HG02763 (cell line): ENCODE measurements around the gene C1QTNF6.
"Not testable (repeated sequence)": the region's sequence is repeated elsewhere in the genome, so short reads cannot be mapped to it uniquely, and the experiment has no call there.

Experiments
- ATAC-seq: cut with Tn5 transposase; IDR thresholded peaks from one replicate; pipeline ENCODE4 v1.9.1; 2021; ENCODE audit warnings: mild to moderate bottlenecking, moderate library complexity; ENCODE audit not compliant: unreplicated experiment

C1QTNF6 gene

DNA sequence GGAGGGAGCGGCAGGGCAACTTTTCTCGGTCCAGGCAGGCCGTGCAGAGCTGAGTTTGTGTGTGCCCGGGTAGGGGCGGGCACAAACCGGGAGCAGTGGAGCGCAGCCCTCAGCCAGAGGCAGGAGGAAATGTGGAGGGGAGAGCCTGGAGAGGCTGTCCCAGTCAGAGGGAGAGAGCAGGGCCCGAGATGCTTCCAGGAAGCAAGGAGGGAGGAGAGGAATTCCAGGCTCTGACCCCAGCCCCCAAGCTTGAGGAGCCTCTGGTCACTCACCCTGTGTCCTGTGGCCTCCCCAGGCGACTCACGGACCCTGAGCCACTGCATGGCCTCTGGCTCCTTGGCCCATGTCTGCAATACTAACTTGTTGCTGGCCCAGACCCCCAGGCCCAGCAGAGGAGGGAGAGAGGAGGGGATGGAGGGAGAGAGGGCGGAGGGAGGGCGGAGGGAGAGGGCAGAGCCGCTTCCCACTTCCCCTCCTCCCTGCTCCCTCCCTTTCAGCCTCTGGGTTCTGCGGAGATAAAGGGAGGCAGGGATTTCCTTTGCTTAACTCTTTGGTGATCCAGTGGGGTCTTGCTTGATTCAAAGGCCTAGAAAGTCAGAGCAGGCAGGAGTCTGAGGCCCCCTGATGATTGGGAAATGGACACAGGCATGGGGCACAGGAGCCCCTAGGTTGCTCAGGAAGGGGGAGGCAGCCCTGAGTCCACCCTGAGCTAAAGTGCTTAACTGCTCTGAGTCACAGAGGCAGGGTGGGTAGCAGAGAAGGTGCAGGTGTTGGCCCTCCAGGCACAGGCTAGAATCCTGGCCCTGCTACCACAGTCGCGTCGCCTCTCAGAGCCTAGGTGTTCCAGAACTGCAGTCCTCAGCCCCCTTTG lies at the start of gene C1QTNF6:
Gene C1QTNF6, minus strand, starts transcription at position 357 of the 871 bp plus-strand sequence. Its CDS starts 34 bp downstream, at position 323.
- no peak for ATAC-seq

DNA sequence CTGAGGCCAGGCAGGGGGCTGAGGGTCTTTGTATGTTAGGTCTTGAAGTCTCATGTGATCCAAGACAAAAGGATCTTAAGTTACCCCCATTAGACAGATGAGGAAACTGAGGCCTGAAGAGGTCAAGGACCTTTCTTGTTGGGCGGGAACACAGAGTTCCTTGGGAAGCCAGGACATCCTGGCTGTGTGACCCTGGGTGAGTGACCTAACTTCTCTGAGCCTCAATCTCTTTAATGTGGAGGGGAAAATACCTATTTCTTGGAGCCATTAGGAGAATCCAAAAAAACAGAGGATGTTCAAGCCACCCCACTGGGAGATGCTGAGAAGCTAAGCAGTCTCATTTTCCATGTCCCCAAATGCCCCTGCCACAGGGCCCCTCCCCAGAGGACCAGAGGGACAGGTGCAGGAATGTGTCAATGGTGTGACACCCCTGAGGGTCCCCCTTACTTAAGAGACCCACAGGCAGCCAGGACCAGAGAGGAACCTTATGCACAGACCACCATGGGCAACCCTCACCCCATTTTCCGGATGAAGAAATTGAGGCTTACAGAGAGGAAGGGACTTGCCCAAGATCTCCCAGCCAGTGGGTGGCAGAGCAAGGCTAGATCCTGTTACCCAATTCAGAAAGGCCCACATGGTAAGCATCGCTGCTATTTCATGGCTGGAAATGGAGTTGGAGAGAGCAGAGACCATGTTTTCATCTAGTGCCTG lies 48.0 kb upstream of the C1QTNF6 start:
- ATAC-seq, result no peak

DNA sequence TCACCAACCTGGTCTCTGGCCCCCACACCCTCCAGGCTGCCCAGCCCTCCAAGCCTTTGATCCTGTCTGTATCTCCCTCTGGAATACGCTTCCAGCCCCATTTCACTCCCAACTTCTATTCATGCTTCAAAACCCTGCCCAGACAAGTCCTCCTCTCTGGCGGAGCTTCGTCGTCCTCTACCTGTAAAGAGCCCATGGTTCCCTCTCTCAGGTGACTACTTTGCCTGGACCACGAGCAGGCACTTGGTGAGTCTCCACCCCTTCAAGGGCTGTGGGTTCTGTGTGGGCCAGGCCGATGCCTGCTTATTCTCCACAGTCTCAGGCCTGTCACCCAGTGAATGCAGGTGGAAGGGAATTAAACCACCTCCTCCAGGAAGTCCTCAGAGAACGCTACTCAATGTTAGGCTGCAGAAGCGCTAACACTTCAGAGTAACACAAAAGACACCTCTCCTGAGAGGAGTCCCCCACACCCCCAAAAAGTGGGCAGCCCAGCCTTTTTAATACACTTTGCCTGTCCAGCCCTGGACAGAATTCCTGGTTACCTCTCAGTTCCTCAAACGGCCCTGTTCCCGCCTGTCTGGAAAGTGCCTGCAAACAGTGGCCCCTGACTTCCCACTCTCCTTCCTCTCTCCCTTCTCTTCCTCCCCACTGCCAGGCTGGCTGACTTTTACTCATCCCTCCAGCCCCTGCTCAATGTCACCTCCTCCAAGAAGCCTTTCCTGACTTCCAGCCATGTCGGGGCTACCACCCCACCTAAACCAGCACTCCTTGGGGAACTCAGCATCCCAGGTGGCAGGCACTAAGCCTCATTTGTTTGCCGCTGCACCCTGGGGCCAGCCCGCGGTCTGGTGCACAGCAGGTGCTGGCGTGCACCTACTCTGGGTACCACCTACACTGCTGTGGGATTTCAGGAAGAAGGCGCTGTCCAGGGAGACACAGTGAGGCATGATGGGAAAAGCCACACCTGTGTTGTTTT lies 47.0 kb upstream of the C1QTNF6 start:
- ATAC-seq, result no peak

DNA sequence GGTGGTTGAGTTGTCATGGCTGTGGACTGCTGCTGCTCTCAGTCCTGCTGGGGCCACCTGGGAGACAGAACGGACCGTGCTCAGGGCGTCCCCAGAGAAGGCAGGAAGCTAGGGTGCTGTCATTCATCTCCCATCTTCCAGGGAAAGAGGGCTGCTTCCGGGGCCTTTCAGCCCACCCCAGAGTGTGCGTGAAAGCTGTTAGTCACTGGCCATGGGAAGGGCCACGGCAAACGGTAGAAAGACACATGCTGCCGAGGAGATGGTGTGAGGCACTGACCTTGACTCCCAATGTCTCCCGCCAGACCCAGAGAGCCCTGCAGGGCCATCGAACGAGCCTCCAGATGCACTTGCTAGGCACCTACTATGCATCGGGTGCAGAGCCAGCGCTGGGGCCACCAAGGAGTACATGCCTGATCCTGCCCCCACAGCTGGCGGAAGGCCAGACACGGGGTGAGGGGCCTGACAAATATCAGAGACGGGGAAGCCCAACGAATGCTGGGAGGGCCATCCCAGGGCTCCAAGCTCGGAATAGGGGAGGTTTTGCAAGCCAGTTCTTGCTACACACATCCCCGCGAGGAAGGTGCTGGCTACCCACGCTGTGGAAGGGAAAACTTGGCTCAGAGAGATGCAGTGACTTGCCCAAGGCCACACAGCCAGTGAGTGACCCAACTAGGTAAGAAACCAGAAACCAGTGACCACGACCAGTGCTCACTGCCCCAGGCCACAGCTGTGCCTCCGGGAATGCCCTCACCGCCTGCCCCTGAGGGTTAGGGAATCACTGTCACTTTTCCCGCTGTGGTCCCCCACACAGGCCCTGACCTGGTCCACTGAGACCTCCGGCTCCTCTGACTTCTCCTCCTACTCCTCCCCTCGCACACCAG lies 45.9 kb upstream of the C1QTNF6 start:
- ATAC-seq, result no peak

DNA sequence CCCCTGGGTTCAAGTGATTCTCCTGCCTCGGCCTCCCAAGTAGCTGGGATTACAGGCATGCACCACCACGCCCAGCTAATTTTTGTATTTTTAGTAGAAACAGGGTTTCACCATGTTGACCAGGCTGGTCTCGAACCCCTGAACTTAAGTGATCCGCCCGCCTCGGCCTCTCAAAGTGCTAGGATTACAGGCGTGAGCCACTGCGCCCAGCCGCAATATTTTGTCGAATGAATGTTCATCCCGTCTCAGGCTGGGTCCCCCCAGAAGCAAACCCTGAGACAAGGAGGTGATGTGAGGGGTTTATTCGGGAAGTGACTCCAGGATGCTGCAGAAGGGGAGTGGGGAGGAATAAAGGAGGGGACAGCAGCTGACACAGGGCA lies 45.3 kb upstream of the C1QTNF6 start:
- ATAC-seq, result not testable (repeated sequence)

DNA sequence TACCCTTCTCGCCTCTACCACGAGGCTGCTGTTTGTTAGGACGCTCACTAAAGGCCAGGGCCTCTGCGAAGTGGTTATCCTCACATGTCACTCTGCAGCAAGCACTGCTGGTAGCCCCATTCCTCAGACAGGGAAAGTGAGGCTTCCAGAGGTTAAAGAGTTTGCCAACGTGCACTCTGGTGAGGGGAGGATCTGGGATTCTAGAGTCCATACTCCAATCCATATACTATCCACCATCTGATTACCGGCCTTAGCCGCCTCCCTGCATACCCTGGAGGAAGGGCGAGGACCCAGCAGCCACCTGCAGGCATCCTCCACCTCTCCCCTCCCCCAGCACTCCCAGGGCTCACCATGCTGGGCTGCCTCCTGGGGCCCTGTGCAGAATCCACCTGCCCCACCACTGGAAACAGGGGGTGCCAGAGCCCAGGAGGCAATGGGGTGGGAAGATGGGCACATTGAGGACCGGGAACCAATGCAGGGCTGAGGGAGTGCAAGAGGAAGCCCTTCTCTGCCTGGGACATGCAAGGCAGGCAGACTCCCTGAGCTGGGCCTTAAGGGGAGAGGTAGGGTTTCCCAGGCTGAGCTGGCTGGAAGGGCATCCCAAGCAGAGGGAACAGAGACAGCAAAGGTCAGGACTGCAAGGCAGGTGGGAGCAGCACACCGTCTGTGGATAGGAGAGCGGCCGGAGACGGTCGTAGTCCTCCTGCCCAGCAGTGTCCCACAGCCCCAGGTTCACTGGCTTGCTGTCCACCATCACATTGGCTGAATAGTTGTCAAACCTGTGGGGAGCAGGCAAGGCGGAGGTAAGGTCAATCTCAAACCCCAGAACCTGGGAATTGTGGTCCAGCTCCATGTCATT lies 44.3 kb upstream of the C1QTNF6 start:
- ATAC-seq, result no peak

DNA sequence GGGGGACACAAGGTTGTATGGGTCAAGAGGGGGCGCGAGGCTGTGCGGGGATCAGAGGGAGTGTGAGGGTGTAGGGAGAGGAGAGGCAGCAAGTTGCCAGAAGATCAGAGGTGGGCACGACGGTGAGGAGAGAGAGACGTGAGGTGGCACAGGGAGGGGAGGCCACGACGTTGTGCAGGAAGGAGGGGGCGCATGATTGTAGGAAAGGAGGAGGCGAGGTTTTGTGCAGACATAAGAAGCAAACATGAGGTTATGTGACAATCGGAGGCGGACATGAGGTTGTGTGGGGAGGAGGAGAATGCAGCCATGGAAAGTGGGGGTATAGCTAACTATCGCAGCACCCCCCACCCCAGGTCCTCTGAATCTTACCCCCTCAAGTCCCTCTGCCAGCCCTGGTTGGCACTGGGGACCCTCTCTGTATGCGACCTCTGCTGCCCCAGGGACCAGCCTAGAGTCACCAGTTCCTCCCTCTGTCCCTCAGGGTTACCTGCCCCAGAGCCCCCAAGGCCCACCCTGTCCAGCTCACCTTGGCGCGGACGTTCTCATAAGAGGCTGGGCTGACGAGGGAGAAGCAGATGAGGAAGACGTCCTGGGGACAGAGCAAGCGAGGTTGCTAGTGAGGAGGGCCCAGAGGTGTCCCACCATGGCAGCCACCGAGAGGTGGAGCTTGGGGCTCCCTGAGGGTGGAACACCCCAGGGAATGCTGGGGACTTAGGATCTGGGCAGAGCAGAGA lies 43.5 kb upstream of the C1QTNF6 start:
- no peak for ATAC-seq

DNA sequence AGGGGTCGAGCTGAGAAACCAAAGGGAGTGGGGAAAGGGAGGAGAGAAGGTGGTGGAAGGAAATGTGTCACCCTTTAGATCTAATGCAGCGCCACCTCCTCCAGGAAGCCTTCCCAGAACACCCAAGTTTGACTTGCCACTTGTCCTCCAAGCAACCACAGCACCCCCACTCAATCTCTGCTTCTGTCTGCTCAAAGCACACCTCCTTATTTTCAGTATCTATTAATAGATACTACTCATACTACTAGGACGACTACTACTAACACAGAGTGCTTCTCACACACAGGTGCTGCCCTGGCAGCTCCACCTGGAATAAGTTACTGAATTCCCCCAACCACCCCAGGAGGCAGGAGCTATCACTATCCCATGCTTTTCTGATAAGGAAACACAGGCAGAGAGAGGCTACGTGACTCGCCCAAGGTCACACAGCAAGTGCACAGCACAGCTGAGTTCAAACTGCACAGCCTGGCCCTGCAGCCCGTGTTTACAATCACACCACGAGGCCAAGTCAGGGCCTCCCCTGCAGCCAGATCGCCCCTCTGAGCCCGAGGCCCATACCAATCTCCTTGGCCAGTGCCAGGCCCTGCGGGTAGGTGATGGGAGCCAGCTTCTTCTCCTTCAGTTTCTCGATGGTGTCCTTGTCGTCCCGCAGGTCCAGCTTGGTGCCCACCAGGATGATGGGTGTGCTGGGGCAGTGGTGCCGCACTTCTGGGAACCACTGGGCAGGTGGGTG lies 42.8 kb upstream of the C1QTNF6 start:
- ATAC-seq, result no peak

DNA sequence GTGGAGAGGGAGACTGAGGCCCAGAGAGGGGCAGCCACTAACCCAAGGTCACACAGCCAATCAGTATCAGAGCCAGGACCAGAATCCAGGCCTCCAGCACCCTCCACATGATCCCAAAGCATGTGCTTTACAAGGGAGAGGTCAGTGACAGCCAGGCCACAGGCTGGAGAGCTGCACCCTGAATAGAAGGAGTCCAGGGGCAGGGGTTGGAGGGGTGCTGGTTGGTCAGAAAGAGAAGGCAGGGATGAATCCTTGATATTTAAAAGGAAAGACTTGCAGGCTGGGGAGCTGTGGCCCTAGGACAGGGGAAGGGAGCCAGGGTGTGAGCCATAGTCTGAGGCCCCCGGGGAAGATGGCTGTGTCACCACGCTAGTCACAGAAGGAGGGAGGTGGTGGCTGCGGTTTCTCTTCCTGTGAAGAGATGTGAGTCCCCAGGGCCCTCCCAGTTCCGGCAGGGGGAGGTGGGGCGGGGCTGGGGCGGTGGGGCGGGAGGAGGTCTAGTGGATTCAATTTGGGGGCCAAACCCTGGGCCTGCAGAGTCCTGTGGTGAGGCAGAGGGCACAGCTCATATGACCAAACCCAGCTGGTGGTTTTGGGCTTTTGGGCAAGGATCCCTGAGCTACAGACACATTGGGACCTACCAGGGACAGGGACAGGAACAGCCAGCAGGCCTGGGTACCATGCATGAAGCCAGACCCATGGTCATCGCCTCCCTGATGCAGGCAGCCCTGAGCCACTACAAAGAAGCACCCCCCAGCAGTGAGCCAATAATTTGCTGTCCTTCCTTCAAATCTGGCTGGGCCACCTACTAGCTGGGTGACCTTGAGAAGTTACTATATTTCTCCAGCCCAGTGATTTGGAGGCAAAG lies 42.0 kb upstream of the C1QTNF6 start:
- ATAC-seq, result peak; percentile 55

DNA sequence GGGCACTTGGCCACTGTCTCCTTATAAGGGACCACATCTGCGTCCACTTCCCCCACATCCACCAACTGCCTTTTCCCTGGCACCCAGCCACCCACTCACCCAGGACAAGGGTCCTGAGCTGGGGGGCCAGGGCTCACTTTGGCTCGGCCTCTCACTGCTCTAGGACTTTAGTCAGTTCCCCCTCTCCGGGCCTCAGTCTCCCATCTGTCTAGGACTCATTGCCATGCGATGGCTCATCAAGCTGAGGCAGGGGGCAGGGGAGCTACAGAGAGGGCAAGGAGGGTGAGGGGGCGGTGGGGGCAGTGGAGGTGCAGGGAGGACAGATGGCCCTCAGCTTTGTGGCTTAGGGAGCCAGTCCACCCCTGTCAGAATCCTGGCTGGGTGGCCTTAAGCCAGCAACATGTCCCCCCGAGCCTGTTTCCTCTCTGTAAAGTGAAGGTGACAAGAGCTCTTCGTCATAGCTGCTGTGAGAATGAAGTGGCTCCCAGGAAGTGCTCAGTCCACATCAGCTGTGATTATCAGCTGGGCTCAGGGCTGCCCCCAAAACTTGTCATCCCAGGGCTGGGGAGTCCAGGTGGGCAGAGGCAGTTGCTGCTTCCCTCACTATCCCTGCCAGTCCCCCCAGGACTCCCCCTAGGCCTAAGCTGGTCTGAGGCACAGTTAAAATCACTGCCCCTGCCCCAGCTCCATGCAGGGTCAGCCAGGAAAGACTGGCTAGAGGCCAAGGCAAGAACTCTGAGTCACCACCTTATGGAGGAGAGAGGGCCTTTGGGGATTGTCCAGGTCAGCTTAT lies 41.2 kb upstream of the C1QTNF6 start:
- no peak for ATAC-seq

DNA sequence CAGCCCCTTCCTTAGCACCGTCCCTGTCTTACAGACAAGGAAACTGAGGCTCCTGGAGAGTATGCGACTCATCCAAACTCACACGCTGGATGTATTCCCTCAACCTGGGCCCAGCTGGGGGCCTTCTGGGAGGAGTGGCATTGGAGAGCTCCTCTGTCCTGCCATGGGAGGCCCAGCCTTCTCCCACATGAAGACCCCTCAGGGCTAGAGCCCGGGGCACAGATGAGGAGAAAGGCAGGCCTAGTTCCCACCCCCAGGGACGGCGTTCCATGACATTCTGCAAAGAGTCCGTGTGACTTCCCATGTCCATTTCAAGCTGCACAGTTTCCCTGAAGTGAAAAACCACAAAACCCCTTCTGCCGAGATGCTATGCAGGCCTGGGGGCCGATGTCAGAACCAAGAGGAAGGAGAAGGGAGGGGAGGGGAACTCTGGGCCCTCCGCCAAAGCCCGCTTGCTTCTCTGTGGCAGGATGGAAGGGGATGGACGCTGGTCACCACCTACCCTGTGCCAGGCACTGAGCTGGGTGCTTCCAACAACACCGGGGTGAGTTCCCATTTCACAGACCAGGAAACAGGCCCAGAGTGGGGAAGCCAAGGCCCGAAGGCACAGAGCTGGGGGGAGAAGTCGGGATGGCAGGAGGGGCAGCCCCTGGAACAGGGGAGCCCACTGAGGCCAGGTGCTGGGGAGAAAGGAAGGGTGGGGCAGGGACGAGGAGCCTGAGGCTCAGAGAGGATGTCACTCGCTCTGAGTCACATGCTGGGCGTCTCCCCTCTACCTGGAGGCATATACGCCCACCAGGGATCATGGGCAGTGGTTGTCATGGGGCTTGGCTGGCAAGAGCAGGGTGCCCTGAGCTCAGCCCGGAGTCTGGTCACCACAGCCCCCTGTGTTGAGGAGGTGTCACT lies 40.3 kb upstream of the C1QTNF6 start:
- ATAC-seq, result no peak

DNA sequence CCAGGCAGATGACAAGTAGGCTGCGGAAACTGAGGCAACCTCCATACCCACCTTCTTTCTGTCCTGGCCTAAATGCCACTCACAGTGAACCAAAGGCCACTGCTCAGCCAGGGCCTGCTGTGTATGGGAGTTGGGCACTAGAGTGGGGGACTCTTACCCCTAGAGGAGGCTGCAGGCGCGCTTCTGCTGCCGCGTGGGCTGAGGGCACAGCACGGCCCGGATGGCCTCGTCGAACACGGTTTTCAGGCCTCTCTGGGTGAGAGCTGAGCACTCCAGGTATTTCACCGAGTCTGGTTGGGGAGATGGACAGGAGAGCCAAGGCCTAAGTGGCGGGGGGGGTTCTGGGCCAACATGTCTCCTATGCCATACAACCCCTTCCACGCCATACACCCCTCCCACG lies 38.5 kb upstream of the C1QTNF6 start:
- ATAC-seq, result no peak

DNA sequence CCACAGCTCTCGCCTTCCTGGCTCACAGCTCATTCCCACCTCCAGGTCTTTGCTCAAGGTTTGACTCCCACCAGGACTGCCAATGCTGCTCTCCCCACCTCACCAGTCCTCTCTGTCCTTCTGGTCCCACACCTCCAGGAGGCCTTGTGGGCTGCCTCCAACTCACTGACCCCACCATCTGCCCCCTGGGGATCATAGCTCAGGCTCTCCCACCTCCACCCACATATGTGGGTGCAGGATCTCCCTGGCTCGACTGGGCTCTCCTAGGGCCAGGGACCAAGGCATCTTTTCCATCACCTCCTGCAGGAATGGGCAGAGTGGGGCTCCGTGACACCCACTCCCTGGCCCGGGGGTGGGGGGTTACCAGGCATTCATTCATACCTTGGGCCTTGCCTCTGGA lies 38.0 kb upstream of the C1QTNF6 start:
- ATAC-seq, result no peak

DNA sequence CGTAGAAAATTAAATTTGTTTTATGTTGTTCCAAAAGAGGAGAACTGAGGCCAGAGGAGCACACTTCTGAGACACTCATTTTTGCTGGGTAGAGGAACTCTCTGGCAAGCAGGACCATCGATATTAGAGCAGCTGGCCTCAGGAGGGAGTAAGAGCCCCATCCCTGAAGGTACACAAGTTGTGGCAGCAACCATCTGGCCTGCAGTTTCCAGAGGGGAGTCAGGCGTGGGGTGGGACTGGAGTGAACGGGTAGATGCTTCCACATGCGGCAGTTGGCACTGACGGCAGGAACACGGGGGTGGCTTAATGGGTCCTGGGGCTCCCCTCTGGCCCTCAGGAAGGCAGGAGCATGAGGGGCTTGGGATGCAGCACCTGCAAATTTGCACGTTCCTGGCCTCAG lies 37.4 kb upstream of the C1QTNF6 start:
- no peak for ATAC-seq
